B cell (primary cell): ENCODE measurements around the gene CDK6.

ENCODE experiments used
- EZH2 ChIP-seq: IDR thresholded peaks from 2 replicates; pipeline ENCODE4 v1.6.1; 2012; ENCODE audit warnings: borderline replicate concordance, low read depth, mild to moderate bottlenecking, moderate library complexity, low read length; ENCODE audit not compliant: insufficient read depth, poor library complexity, severe bottlenecking
- TF ChIP-seq, protein P1 (sequence below): fragments of 200-600 bp; IDR thresholded peaks from one replicate; pipeline ENCODE4 v1.8.0; 2022; ENCODE audit warnings: antibody characterized with exemption, mild to moderate bottlenecking

GRCh38 chr7:92725161-92725925 lies 111.0 kb downstream of the CDK6 start:
- TF ChIP-seq, protein P1, sequence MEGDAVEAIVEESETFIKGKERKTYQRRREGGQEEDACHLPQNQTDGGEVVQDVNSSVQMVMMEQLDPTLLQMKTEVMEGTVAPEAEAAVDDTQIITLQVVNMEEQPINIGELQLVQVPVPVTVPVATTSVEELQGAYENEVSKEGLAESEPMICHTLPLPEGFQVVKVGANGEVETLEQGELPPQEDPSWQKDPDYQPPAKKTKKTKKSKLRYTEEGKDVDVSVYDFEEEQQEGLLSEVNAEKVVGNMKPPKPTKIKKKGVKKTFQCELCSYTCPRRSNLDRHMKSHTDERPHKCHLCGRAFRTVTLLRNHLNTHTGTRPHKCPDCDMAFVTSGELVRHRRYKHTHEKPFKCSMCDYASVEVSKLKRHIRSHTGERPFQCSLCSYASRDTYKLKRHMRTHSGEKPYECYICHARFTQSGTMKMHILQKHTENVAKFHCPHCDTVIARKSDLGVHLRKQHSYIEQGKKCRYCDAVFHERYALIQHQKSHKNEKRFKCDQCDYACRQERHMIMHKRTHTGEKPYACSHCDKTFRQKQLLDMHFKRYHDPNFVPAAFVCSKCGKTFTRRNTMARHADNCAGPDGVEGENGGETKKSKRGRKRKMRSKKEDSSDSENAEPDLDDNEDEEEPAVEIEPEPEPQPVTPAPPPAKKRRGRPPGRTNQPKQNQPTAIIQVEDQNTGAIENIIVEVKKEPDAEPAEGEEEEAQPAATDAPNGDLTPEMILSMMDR: no peak
- no peak for TF ChIP-seq EZH2
